ENCODE data around the gene SLC36A3. TPM values are rescaled to one million over a fixed set of nuclear protein-coding genes. Genes with fewer than 3 reads are reported as not detected.

Gene SLC36A3
- total RNA-seq = not detected

- H3K27me3 Mint-ChIP-seq (ENCODE audit: low read depth) = peaks cover 3% of the 10 kb centered on the region
These were observed at the start of gene SLC36A3 for GRCh38 chr5:151303666-151304065. SLC36A3 (minus strand) TSS chr5:151303766; CDS start chr5:151303354, 412 bp downstream.

DNA sequence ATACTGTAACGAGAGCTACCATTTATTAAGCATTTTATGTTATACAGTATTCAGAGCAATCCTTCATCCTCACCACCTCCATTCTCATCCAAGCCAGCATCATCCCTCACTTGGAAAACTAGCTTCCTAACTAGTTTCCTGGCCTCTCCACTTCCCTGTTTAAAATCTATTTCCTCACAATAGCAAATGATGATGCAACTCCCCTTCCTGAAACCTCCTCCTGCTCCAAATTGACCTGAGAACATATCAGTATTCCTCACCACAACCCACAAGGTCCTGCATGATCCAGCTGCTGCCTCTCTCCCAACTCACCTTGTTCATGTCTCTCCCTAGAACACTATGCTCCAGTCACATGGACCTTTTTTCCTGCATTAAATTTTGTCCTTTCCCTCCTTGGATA lies 48.1 kb upstream of the SLC36A3 start:
- intact Hi-C loops (cut with micrococcal nuclease) = no loop called here
- H3K36me3 Mint-ChIP-seq (ENCODE audit: low read depth) = no peaks in the 10 kb centered on the region

More at GRCh38 chr5:151303666-151304065, at the start of gene SLC36A3:
- CTCF ChIA-PET = interaction anchor here (2.3 kb wide), 1 partner anchor 13 kb away, joined by 8 read pairs; no protein-coding TSS in a partner anchor
- intact Hi-C loops (cut with micrococcal nuclease) = no loop called here
- Mint-ChIP-seq H3K4me3 (no peak within 1 kb of the TSS), H3K4me1 (ENCODE audit: low read depth) (no peaks in the 10 kb centered on the region), H3K9me3 (no peaks in the 10 kb centered on the region), H3K36me3 (ENCODE audit: low read depth) (no peaks in the 10 kb centered on the region), H3K27ac (no peak within 1 kb of the TSS)
- no peak for DNase-seq

GRCh38 chr5:151348789-151349188 lies 45.2 kb upstream of the SLC36A3 start:
- CTCF ChIA-PET = interaction anchor here (0.7 to 0.8 kb wide), 2 partner anchors 118 to 184 kb away, joined by 3 read pairs; no protein-coding TSS in a partner anchor

More for the DNA sequence above, 48.1 kb upstream of the SLC36A3 start:
- no peak overlapping the region for H3K27ac Mint-ChIP-seq
- H3K9me3 Mint-ChIP-seq = no peaks in the 10 kb centered on the region
- no peaks in the 10 kb centered on the region for H3K4me1 Mint-ChIP-seq (ENCODE audit: low read depth)
- no peak overlapping the region for H3K4me3 Mint-ChIP-seq
- CTCF ChIA-PET = interaction anchor here (0.6 kb wide), 1 partner anchor 228 kb away, joined by 3 read pairs; no protein-coding TSS in a partner anchor
- peaks cover 2% of the 10 kb centered on the region for H3K27me3 Mint-ChIP-seq (ENCODE audit: low read depth)
- DNase-seq = no peak

DNA sequence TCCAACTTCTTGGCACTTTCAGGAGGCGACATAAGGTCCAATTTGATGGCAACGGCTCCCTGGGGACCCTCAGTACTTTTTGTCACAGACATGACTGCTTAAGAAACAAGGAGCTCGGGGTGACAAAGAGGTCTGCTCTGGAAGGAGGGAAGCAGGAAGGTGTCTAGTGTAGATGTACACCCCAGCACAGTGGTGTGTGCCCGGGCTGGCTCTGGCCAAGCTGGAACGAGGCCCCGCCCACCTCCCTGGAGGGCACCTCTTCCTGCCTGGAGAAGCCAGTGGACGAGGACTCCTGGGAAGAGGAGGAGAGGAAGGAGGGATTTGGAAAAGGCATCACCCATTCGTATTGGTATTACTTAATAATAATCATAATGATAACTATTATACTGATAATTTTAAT lies 43.8 kb upstream of the SLC36A3 start, which contains the start of gene SLC36A2:
SLC36A2 (minus strand) TSS at position 191 of the 400 bp plus-strand sequence; CDS start at position 92, 99 bp downstream.
- no peak within 1 kb of the TSS for H3K4me3 Mint-ChIP-seq
- peaks cover 7% of the 10 kb centered on the region for H3K27me3 Mint-ChIP-seq (ENCODE audit: low read depth)
- H3K27ac Mint-ChIP-seq = no peak within 1 kb of the TSS
- no peaks in the 10 kb centered on the region for H3K9me3 Mint-ChIP-seq
- H3K4me1 Mint-ChIP-seq (ENCODE audit: low read depth) = no peaks in the 10 kb centered on the region
- CTCF ChIA-PET = interaction anchor here (2.1 kb wide), 1 partner anchor 31 kb away, joined by 6 read pairs; no protein-coding TSS in a partner anchor
- H3K36me3 Mint-ChIP-seq (ENCODE audit: low read depth) = no peaks in the 10 kb centered on the region
- intact Hi-C loops (cut with micrococcal nuclease) = no loop called here
- DNase-seq = no peak

More at GRCh38 chr5:151348789-151349188, 45.2 kb upstream of the SLC36A3 start:
- H3K36me3 Mint-ChIP-seq (ENCODE audit: low read depth) = no peaks in the 10 kb centered on the region
- H3K27me3 Mint-ChIP-seq (ENCODE audit: low read depth) = peaks cover 7% of the 10 kb centered on the region
- H3K4me1 Mint-ChIP-seq (ENCODE audit: low read depth) = no peaks in the 10 kb centered on the region
- DNase-seq = no peak
- no peak overlapping the region for H3K4me3 Mint-ChIP-seq
- intact Hi-C loops (cut with micrococcal nuclease) = no loop called here
- no peaks in the 10 kb centered on the region for H3K9me3 Mint-ChIP-seq
- no peak overlapping the region for H3K27ac Mint-ChIP-seq

- Mint-ChIP-seq H3K4me3 (no peak overlapping the region), H3K9me3 (no peaks in the 10 kb centered on the region), H3K36me3 (ENCODE audit: low read depth) (no peaks in the 10 kb centered on the region), H3K4me1 (ENCODE audit: low read depth) (no peaks in the 10 kb centered on the region), H3K27ac (no peak overlapping the region), H3K27me3 (ENCODE audit: low read depth) (peaks cover 10% of the 10 kb centered on the region)
- intact Hi-C loops (cut with micrococcal nuclease) = no loop called here
- CTCF ChIA-PET = interaction anchor here (0.8 to 2.1 kb wide), 2 partner anchors 30 kb away, joined by 3 to 6 read pairs; no protein-coding TSS in a partner anchor
- no peak for DNase-seq
These were observed 42.4 kb upstream of the SLC36A3 start for GRCh38 chr5:151345808-151346478.

GRCh38 chr5:151345187-151345807 lies 41.7 kb upstream of the SLC36A3 start:
- Mint-ChIP-seq H3K9me3 (no peaks in the 10 kb centered on the region), H3K27ac (no peak overlapping the region), H3K27me3 (ENCODE audit: low read depth) (peaks cover 9% of the 10 kb centered on the region), H3K36me3 (ENCODE audit: low read depth) (no peaks in the 10 kb centered on the region), H3K4me3 (no peak overlapping the region), H3K4me1 (ENCODE audit: low read depth) (no peaks in the 10 kb centered on the region)
- intact Hi-C loops (cut with micrococcal nuclease) = no loop called here
- CTCF ChIA-PET = interaction anchor here (0.8 kb wide), 1 partner anchor 29 kb away, joined by 3 read pairs; no protein-coding TSS in a partner anchor
- no peak for DNase-seq

DNA sequence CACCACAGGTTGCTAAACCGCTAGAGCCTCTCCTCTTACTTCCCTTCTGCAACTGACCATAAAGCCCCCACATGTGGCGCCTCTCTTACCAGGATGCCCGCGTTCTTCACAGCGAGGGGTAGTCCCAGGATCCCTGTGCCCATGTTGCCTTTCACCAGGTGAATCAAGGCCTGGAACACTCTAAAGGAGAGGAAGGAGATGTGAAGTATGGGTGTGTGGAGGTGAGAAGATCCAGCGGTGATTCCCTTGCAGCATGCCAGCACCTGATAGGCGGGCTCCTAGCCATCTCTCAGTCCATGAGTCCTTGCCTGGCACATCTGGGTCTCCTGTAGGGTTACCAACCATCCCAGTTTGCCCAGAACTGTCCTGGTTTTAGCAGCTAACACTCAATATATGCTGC lies 40.5 kb upstream of the SLC36A3 start:
- H3K9me3 Mint-ChIP-seq = no peaks in the 10 kb centered on the region
- no peaks in the 10 kb centered on the region for H3K36me3 Mint-ChIP-seq (ENCODE audit: low read depth)
- CTCF ChIA-PET = no interaction called here
- DNase-seq = no peak
- H3K27ac Mint-ChIP-seq = no peak overlapping the region
- no peak overlapping the region for H3K4me3 Mint-ChIP-seq
- intact Hi-C loops (cut with micrococcal nuclease) = no loop called here
- H3K27me3 Mint-ChIP-seq (ENCODE audit: low read depth) = peaks cover 9% of the 10 kb centered on the region
- H3K4me1 Mint-ChIP-seq (ENCODE audit: low read depth) = no peaks in the 10 kb centered on the region

DNA sequence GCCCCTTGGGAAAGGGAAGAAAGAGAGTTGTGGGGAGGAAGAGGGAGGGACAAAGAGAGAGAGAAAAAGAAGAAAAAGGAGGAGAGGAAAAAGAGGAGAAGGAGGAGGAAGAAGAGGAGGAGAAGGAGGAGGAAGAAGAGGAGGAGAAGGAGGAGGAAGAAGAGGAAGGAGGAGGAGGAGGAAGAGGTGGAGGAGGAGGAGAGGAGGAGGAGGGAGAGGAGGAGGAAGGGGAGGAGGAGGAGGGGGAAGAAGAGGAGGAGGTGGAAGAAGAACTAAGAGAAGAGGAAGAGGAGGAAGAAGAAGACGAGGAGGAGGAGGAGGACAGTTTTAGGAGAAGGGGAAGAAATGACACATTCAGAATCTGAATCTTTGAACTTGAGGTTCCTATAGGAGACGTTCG lies 36.4 kb upstream of the SLC36A3 start:
- DNase-seq = no peak
- Mint-ChIP-seq H3K9me3 (no peaks in the 10 kb centered on the region), H3K4me3 (no peak overlapping the region), H3K4me1 (ENCODE audit: low read depth) (no peaks in the 10 kb centered on the region), H3K36me3 (ENCODE audit: low read depth) (no peaks in the 10 kb centered on the region), H3K27me3 (ENCODE audit: low read depth) (peaks cover 6% of the 10 kb centered on the region), H3K27ac (no peak overlapping the region)
- intact Hi-C loops (cut with micrococcal nuclease) = no loop called here
- CTCF ChIA-PET = no interaction called here

- CTCF ChIA-PET = no interaction called here
- Mint-ChIP-seq H3K4me1 (ENCODE audit: low read depth) (no peaks in the 10 kb centered on the region), H3K27ac (no peak overlapping the region), H3K9me3 (no peaks in the 10 kb centered on the region), H3K27me3 (ENCODE audit: low read depth) (peaks cover 6% of the 10 kb centered on the region), H3K4me3 (no peak overlapping the region), H3K36me3 (ENCODE audit: low read depth) (no peaks in the 10 kb centered on the region)
- no peak for DNase-seq
- intact Hi-C loops (cut with micrococcal nuclease) = no loop called here
These were observed 35.2 kb upstream of the SLC36A3 start for GRCh38 chr5:151338734-151339133.

DNA sequence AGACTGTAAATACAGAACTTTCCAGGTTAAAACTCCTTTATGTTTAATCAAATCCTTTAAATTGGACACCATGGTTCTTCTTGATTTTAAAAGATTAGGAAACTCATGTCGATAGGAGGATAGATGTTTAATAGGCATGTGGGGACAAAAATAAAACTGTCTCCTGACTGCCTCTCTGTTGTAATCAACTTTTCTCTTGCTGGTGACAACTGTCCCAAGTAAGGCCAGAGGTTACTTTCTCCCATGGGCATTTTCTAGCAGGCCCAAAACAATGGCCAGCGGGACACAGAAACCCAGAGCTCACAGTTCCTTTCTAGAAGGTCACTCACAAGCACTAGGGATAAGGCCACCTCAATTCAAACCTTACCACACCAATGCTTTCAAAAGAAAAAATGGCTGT lies 29.3 kb upstream of the SLC36A3 start:
- H3K27ac Mint-ChIP-seq = no peak overlapping the region
- intact Hi-C loops (cut with micrococcal nuclease) = no loop called here
- H3K27me3 Mint-ChIP-seq (ENCODE audit: low read depth) = peaks cover 2% of the 10 kb centered on the region
- H3K9me3 Mint-ChIP-seq = no peaks in the 10 kb centered on the region
- H3K4me1 Mint-ChIP-seq (ENCODE audit: low read depth) = no peaks in the 10 kb centered on the region
- no peak for DNase-seq
- CTCF ChIA-PET = no interaction called here
- H3K36me3 Mint-ChIP-seq (ENCODE audit: low read depth) = no peaks in the 10 kb centered on the region
- H3K4me3 Mint-ChIP-seq = no peak overlapping the region

- no peaks in the 10 kb centered on the region for H3K4me1 Mint-ChIP-seq (ENCODE audit: low read depth)
- no peak overlapping the region for H3K4me3 Mint-ChIP-seq
- no peaks in the 10 kb centered on the region for H3K27me3 Mint-ChIP-seq (ENCODE audit: low read depth)
- CTCF ChIA-PET = no interaction called here
- intact Hi-C loops (cut with micrococcal nuclease) = no loop called here
- no peaks in the 10 kb centered on the region for H3K9me3 Mint-ChIP-seq
- no peaks in the 10 kb centered on the region for H3K36me3 Mint-ChIP-seq (ENCODE audit: low read depth)
- H3K27ac Mint-ChIP-seq = no peak overlapping the region
- DNase-seq = no peak
These were observed 25.2 kb upstream of the SLC36A3 start for GRCh38 chr5:151328734-151329133.

GRCh38 chr5:151327585-151327984 lies 24.0 kb upstream of the SLC36A3 start:
- no peak overlapping the region for H3K4me3 Mint-ChIP-seq
- H3K27me3 Mint-ChIP-seq (ENCODE audit: low read depth) = no peaks in the 10 kb centered on the region
- H3K9me3 Mint-ChIP-seq = no peaks in the 10 kb centered on the region
- DNase-seq = no peak
- no peaks in the 10 kb centered on the region for H3K36me3 Mint-ChIP-seq (ENCODE audit: low read depth)
- intact Hi-C loops (cut with micrococcal nuclease) = no loop called here
- H3K27ac Mint-ChIP-seq = no peak overlapping the region
- CTCF ChIA-PET = interaction anchor here (0.7 kb wide), 1 partner anchor 172 kb away, joined by 3 read pairs; no protein-coding TSS in a partner anchor
- H3K4me1 Mint-ChIP-seq (ENCODE audit: low read depth) = no peaks in the 10 kb centered on the region

Data from activated naive CD4-positive, alpha-beta T cell treated with anti-CD3 and anti-CD28 coated beads for 36 hours (primary cell).